ENCODE data around the gene TARS3. TPM values are rescaled to one million over a fixed set of nuclear protein-coding genes. Genes with fewer than 3 reads are reported as not detected.

The TARS3 gene
- 8.8 and 11.2 TPM in 2 replicates for total RNA-seq

DNA sequence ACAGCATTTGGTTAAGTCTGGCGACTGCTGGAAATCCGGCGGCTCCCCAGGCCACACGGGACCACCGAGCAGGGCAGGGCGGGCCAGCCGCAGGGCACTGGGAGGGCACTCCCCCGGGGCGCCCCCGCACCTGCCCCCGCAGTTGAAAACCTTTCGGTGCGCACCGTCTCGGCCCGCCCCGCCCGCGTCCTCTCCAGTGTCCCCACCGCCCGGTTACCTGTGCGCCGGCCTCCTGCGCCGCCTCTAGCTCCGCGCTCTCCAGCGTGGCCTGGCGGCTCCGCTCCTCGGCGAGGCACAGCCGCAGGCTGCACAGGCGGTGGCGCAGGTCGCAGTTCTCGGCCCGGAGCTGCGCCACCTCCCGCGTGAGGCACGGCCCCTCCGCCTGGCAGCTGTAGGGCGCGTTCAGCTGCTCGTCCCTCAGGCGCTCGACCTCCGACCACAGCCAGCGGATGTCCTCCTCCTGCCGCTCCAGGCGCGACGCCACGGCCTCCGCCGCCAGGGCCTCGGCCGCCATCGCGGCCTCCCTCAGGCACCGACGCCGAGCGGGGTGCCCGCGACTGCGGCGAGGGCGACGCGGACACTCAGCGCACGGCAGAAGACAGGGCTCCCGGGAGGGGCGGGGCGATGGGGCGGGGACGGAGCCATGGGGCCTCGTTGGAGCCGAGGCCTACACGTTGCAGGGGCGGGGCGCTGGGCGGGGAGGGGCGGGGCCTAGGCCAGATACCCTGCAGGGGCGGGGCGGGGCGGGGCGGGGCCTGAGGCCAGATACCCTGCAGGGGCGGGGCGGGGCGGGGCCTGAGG, at the start of gene TARS3:
TSS of gene TARS3 (minus strand) at position 600 of the 801 bp plus-strand sequence. CDS start at position 514, 86 bp downstream.

GRCh38 chr15:101652098-101652785, 72.0 kb downstream of the TARS3 start, which contains the start of gene TM2D3:
Gene TM2D3 (minus strand): TSS chr15:101652381. CDS start chr15:101652361, 20 bp downstream.

Other genes with a start within 250 kb of the TARS3 start
- 0.27 and 0.94 TPM in 2 replicates for gene PCSK6, start 234.8 kb downstream of the TARS3 start, total RNA-seq
- gene TM2D3, start 72.1 kb downstream of the TARS3 start, total RNA-seq: 42.4 and 73.3 TPM in 2 replicates
- not detected in 2 replicates for gene OR4F6, start 79.0 kb upstream of the TARS3 start, total RNA-seq
- gene OR4F15, start 87.7 kb upstream of the TARS3 start, total RNA-seq: not detected in 2 replicates